ENCODE data around the gene SLC25A25. TPM values are rescaled to one million over a fixed set of nuclear protein-coding genes. Genes with fewer than 3 reads are reported as not detected.

SLC25A25 gene
- total and polyA plus RNA-seq, 8 donors = 7.9 to 37.1 (median 13.6) TPM

DNA sequence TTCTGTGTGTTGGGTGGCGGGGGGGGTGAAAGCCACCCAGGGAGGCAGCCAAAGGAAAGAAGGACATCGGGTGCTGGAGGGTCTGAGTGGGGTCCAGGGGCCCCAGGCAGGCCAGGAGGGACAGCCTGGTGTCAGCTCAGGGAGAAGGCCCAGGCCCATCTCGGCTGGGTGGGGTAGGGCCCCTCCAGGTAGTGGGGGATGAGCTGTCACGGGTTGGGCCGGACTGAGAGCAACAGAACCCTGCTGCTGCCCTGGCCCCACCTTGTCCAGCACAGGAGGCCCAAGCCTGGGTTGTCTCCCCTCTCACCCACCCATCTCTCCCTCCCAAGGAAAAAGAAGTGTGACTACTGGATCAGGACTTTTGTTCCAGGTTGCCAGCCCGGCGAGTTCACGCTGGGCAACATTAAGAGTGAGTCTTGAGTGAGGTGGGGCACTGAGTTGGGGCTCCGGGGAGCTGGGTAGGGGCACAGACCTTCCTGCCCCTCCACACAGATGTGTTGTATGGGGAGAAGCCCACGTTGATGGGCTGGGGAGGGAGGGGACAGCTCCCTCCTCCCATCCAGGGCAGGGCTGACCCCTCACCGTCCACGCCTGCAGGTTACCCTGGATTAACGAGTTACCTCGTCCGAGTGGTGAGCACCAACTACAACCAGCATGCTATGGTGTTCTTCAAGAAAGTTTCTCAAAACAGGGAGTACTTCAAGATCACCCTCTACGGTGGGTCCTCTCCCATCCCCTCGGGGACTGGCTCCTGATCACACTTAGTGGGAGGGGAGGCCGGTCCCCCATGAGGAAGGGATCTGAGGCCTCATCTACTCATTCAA is 83.5 kb downstream of the SLC25A25 start:
- peak overlapping the region in 1 of 4 donors; percentile 44 for H3K4me3 ChIP-seq
- peak overlapping the region in 3 of 5 donors; percentile 4 to 88 (median 87) for H3K27ac ChIP-seq
- TF ChIP-seq POLR2A (IDR thresholded peaks at IDR 0.05) (no peak), EP300 (IDR thresholded peaks at IDR 0.05) (no peak), POLR2AphosphoS5 (IDR thresholded peaks at IDR 0.05) (no peak)
- TF ChIP-seq, protein P1, sequence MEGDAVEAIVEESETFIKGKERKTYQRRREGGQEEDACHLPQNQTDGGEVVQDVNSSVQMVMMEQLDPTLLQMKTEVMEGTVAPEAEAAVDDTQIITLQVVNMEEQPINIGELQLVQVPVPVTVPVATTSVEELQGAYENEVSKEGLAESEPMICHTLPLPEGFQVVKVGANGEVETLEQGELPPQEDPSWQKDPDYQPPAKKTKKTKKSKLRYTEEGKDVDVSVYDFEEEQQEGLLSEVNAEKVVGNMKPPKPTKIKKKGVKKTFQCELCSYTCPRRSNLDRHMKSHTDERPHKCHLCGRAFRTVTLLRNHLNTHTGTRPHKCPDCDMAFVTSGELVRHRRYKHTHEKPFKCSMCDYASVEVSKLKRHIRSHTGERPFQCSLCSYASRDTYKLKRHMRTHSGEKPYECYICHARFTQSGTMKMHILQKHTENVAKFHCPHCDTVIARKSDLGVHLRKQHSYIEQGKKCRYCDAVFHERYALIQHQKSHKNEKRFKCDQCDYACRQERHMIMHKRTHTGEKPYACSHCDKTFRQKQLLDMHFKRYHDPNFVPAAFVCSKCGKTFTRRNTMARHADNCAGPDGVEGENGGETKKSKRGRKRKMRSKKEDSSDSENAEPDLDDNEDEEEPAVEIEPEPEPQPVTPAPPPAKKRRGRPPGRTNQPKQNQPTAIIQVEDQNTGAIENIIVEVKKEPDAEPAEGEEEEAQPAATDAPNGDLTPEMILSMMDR (IDR thresholded peaks at IDR 0.05) = no peak
- H3K36me3 ChIP-seq = no peaks in the 10 kb centered on the region
- H3K4me1 ChIP-seq = peaks cover 10 to 42% (median 17%) of the 10 kb centered on the region in 4 donors
- DNase-seq = no peak
- 82 to 91% (median 88%) methylated on average over 18 of the region's 18 CpGs for WGBS, 5 donors
- intact Hi-C loops (cut with DNase I; ENCODE audit: low total_unique reads) = no loop called here
- no peaks in the 10 kb centered on the region for H3K27me3 ChIP-seq
- H3K9me3 ChIP-seq = no peaks in the 10 kb centered on the region

DNA sequence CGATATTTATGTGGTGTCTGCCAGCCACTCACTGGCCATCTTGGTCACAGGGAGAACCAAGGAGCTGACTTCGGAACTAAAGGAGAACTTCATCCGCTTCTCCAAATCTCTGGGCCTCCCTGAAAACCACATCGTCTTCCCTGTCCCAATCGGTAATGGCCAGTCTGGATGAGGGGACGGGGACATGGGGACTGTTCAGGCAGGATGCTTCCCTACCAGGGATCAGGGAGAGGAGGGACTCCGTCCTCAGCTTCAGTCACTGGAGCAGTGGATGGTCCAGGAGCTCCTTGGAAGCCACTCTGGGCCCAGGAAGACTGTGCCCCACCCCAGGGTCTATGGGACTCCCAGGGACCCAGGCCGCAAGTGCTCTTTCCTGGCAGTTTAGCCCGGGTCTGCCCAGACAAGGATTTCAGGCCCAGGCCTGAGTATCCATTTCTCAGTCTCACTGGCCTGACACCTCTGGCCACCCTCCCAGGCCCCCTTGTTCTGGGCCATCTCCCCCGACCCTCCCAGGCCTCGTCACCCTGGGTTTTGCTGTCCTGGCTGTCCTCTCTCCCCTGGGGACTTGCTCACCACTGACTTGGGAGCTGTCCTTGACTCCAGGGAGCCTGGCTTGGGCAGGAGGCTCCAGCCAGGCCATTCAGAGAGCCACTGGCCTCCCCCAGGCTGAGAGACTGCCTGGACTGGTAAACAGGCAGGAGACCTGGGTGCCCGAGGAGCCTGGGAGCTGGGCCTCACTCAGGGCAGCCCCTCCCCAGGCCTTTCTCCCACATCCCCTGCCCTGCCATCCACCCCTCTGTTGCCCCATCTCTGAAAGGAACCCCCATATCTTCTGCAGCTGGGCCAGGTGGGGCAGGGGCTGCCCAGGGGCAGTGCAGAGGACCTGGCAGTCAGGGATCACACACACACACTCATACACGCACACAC is 84.4 kb downstream of the SLC25A25 start:
- 91 to 97% (median 94%) methylated on average over 12 to 13 of the region's 13 CpGs for WGBS, 5 donors
- Histone ChIP-seq H3K4me1 (peaks cover 10 to 40% (median 17%) of the 10 kb centered on the region in 4 donors), H3K36me3 (no peaks in the 10 kb centered on the region), H3K27me3 (no peaks in the 10 kb centered on the region), H3K4me3 (no peak overlapping the region), H3K9me3 (no peaks in the 10 kb centered on the region), H3K27ac (peak overlapping the region in 1 of 5 donors; percentile 20)
- intact Hi-C loops (cut with DNase I; ENCODE audit: low total_unique reads) = no loop called here
- no peak for TF ChIP-seq POLR2A (IDR thresholded peaks at IDR 0.05)
- TF ChIP-seq, protein P1 (IDR thresholded peaks at IDR 0.05) = no peak
- TF ChIP-seq EP300 (IDR thresholded peaks at IDR 0.05) = no peak
- peak in 1 of 3 donors; percentile 5 for TF ChIP-seq POLR2AphosphoS5 (IDR thresholded peaks at IDR 0.05)
- no peak for DNase-seq

DNA sequence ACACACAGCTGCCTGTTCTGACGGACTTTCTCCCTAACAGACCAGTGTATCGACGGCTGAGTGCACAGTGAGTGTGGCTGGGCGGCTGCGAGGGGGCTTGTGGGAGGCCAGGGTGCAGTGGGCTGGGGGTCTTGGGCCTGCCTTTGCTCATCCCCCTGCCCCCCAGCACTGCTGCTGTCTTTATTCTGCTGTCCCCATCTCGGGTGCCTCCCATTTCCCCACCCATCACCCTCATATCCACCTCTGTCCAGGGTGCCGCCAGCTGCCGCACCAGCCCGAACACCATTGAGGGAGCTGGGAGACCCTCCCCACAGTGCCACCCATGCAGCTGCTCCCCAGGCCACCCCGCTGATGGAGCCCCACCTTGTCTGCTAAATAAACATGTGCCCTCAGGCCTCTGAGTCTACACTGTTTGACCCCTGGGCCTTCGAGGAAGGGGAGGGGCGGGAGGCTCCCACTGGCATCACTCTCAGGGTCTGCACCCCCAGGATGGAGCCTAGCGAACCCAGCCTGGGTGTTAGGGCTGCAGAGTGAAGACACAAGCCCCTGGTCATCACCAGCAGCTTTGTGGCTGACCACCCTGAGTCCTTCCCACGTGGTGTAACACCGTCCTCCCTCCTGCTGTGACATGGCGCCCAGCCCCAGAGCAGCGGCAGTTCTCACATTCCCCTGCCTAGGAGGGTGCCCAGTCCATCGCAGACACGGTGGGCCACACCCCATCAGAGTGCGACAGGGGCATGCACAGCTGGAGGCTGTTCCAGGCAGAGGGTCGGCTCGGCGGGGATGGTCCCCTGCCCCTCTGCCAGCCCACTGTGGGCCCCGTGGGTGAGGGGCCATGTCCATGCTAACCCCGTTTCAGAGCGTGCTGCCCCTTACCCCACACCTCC is 85.3 kb downstream of the SLC25A25 start:
- Histone ChIP-seq H3K27ac (peak overlapping the region in 1 of 5 donors; percentile 5), H3K4me3 (no peak overlapping the region), H3K36me3 (no peaks in the 10 kb centered on the region), H3K9me3 (no peaks in the 10 kb centered on the region), H3K27me3 (no peaks in the 10 kb centered on the region), H3K4me1 (peaks cover 9 to 31% (median 13%) of the 10 kb centered on the region in 4 donors)
- TF ChIP-seq, protein P1 (IDR thresholded peaks at IDR 0.05) = no peak
- TF ChIP-seq POLR2AphosphoS5 (IDR thresholded peaks at IDR 0.05) = peak in 1 of 3 donors; percentile 43
- DNase-seq = no peak
- intact Hi-C loops (cut with DNase I; ENCODE audit: low total_unique reads) = no loop called here
- 82 to 85% (median 84%) methylated on average over 8 to 26 of the region's 26 CpGs for WGBS, 5 donors
